NCI-H1092 treated with DMSO at 0.1 percent for 48 hours (cell line): Measurements from ENCODE around the gene GRID2IP.
"Not testable (repeated sequence)": the region's sequence is repeated elsewhere in the genome, so short reads cannot be mapped to it uniquely, and the experiment has no call there.

Experiments used
- DNase-seq: peaks from one replicate; lab custom pipeline; 2025; lab: John Stamatoyannopoulos, UW

GRID2IP gene

DNA sequence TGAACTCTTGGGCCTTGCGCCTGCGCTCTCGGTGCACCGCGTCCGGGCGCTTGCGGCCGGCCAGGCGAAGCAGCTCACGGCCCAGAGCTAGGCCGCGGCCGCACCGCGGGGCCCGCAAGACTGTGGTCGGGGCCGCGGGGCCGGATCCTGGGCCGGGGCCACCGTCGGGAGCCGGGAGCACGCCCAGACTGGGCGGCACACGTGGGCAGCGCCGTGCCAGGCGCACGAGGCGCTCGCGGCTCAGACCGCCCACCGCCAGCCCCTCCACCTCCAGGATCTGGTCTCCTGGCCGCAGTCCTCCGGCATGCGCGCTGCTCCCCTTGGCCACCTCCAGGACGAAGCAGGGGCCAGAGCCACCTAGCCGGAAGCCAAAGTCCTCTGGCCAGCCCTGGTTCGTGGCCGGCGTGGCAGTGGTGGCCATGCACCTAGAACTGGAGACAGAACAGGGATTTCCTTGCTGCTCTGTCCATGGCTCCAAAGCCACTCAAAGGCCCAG, at the start of gene GRID2IP:
TSS of gene GRID2IP (minus strand) at position 446 of the 496 bp plus-strand sequence. CDS start at position 421, 25 bp downstream.
- DNase-seq, result no peak

DNA sequence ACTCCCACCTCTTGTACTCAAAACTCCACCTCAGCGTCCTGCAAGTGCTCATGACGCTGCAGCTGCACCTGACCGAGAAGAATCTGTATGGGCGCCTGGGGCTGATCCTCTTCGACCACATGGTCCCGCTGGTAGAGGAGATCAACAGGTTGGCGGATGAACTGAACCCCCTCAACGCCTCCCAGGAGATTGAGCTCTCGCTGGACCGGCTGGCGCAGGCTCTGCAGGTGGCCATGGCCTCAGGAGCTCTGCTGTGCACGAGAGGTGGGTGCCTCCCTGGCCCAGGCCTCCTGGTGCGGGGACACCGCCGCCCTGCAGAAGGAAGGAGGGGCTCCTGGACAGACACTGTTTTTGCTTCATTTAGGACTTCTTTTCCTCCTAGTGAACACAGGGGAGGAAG, 48.8 kb upstream of the GRID2IP start:
- DNase-seq, result no peak

DNA sequence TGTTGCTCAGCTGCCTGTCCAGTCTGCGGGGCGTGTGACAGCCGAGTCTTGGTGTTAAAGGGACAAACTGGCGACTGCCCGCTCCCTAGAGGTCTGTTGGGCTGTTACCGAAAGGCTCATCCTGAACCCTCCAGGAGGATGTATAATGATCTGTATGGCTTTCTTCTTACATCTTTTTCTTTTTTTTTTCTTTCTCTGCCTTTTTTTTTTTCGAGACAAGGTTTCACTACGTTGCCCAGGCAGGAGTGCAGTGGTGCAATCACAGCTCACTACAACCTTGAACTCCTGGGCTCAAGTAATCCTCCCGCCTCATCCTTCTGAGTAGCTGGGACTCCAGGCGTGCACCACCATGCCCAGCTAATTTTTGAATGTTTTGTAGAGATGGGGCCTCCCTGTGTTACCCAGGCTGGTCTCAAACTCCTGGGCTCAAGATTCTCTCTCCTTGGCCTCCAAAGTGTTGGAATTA, 39.4 kb upstream of the GRID2IP start:
- no peak for DNase-seq

DNA sequence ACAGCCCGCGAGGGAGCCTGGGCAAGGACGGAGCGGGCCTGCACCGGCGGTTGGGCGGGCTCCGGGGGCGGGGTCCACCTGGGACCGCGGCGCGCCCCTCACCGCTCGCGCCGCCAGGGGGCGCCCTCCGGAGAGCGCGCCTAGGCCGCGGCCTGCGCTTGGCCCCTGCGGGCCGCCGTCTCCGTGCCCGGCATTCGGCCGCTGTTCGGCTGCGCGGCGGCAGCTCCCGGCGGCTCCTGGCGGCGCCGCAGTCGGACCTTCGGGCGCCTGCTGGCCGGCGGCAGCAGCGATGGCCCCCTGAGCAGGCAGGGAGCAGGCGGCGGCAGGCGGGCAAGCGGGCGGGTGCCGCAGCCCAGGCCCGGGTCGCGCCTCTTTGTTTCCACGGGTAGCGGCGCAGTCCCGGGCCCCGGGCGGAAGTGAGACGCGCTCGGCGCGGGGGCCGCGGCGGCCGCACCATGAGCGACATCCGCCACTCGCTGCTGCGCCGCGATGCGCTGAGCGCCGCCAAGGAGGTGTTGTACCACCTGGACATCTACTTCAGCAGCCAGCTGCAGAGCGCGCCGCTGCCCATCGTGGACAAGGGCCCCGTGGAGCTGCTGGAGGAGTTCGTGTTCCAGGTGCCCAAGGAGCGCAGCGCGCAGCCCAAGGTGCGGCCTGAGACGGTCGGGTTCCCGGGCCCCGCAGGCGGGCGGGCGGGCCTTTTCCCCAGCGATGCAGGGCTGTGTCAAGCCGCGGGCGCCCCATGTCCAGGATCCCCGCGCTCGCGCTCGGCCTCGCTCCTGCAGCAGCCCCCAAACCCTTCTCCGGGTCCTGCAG, 38.8 kb upstream of the GRID2IP start, which contains the start of gene INTS15:
TSS of gene INTS15 (plus strand) at position 193 of the 816 bp plus-strand sequence. CDS start at position 456, 263 bp downstream.
- DNase-seq, result peak; percentile 77

DNA sequence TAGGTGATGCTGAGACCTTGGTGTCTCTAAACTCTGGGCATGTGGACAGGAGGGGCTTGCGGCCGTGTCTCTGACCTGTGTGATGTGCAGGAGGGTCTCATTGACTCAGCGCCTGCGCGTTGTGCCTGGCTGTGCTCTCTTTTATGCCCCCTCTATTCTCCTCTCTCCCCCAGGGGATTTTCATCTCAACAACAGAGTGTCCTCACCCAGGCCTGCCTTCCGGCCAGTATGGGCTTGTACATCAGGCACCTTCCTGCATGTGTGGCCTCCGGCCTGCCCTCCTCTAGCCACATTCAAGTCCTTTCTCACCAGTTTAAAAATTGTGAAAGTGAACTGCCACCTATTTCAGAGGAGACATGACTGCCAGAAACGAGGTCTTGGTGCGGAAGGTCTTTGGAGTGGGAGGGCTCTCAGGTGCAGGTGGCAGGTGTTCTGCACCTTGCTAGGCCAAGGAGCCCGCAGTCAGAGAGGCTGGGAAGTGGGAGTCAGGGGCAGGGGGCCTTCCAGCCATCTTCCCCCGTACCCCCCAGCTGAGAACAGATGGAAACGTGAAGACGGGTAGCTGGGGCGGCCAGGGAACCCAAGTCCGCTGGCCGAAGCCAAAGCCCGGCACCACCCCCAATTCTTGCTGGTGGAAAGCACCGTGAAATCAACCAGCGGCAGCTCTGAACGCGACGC, 38.0 kb upstream of the GRID2IP start:
- no peak for DNase-seq

DNA sequence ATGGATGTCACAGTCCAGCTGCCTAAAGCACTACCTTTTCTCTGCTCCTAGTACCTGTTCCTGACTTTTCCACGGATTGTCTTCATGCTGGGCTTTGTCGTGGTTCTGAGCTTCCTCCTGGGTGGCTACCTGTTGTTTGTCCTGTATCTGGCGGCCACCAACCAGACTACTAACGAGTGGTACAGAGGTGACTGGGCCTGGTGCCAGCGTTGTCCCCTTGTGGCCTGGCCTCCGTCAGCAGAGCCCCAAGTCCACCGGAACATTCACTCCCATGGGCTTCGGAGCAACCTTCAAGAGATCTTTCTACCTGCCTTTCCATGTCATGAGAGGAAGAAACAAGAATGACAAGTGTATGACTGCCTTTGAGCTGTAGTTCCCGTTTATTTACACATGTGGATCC, 37.3 kb upstream of the GRID2IP start:
- DNase-seq, result no peak

DNA sequence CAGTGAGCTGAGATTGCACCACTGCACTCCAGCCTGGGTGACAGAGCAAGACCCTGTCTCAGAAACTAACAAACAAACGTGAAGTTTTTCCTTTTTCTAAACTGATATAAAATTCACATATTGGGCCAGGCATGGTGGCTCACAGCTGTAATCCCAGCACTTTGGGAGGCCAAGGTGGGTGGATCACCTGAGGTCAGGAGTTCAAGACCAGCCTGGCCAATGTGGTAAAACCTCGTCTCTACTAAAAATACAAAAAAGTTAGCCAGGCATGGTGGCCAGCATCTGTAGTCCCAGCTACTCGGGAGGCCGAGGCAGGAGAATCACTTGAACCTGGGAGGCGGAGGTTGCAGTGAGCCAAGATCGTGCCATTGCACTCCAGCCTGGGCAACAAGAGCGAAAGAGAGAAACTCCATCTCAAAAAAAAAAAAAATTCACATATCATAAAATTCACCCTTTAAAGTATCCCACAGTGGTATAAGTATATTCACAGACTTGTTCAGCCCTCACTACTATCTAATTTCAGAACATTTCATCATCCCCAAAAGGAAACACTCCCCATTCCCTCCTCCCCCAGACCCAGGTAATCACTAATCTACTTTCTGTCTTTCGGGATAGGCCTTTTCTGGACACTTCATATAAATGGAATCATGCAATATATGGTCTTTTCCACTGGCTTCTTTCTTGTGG, 34.6 kb upstream of the GRID2IP start:
- not testable (repeated sequence) for DNase-seq

DNA sequence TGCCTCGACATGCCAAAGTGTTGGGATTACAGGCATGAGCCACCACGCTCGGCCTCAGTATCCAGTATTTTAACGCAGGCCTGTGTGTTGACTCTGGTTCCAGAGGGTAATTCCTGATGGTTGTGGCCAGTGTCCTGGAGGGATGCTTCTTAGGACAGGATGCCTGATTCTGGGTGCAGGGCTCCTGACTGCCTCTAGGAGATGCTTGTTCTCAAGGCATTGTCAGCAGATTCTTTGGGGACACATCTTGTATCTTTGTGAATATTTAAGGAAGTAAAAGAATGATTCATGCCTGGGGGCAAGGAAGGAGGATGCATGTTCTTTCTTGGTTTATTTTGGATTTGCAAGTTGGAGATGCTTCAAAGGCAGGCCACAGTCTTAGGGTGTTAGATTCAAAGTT, 28.2 kb upstream of the GRID2IP start:
- no peak for DNase-seq

DNA sequence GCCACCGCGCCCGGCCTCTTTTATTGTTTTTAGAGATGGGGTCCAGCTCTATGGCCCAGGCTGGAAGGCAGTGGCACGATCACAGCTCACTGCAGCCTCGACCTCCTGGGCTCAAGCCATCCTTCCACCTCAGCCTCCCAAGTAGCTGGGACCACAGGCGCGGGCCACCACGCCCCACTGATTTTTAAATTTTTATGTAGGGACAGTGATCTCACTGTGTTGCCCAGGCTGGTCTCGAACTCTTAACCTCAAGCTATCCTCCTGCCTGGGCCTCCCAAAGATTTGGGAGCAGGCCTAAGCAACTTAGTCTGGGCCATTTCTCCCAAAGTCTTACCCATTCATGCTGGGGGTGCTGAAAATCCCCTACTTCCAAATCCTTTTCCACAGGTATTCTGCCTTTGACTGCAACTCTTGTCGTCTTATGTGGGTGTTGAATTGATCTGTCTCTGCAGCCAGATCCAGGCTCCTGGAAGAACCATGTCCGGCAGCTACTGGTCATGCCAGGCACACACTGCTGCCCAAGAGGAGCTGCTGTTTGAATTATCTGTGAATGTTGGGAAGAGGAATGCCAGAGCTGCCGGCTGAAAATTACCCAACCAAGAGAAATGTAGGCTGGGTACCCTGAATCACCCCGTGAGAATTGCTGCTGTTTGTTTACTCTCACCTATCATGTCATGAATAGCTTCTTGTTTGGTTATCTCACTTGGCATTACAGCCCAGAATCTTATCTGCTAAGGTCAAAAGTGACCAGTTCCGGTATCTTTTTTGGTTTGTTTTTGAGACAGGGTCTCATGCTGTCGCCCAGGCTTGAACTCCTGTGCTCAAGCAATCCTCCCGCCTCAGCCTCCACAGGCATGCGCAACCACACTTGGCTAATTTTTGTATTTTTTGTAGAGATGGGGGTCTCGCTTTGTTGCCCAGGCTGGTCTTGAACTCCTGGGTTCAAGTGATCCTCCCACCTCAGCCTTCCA, 27.1 kb upstream of the GRID2IP start:
- no peak for DNase-seq

DNA sequence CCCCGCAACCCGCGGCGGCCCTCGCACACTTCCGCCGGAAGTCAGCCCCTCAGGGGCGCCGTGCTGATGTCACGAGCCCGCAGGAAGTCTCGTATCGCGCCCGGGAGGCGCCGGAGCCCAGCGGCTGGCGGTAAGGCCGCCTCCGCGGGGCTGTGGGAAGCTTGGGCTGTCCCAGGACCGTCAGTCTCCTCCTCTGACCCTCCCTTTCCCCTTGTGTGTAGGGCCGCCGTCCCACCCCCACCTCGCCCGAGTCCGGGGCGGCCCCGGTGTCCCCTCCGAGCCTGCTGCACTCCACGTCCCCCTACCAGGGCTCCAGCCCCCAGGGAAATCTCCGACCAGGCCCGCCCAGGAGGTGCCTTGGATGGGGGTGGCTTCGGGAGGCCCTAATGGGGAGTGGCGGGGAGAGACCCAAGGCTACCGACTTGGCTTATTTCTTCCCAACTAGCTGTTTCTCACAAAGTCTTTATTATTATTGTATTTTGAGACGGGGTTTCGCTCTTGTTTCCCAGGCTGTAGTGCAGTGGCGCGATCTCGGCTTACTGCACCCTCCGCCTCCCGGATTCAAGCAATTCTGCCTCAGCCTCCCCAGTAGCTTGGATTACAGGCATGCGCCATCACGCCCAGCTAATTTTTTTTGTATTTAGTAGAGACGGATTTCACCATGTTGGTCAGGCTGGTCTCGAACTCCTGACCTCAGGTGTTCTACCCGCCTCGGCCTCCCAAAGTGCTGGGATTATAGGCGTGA, 26.3 kb upstream of the GRID2IP start, which contains the start of gene ZDHHC4:
TSS of gene ZDHHC4 (plus strand) at position 86 of the 745 bp plus-strand sequence. CDS start 3,108 bp downstream, outside the sequence.
- DNase-seq, result peak; percentile 91

DNA sequence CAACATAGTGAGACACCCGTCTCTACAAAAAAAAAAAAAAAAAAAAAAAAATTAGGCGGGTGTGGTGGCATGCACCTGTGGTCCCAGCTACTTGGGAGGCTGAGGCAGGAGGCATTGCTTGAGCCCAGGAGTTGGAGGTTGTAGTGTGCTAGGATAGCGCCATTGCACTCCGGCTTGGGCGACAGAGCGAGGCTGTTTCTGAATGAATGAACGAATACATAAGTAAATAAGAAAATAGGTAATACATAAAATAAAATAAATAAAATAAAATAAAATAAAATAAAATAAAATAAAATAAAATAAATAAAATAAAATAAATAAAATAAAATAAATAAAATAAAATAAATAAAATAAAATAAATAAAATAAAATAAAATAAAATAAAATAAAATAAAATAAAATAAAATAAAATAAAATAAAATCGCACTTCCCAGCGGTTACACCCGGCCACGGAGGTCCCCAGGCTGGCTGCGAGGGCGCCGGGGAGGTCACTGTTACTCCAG, 25.7 kb upstream of the GRID2IP start:
- DNase-seq, result peak; percentile 10

DNA sequence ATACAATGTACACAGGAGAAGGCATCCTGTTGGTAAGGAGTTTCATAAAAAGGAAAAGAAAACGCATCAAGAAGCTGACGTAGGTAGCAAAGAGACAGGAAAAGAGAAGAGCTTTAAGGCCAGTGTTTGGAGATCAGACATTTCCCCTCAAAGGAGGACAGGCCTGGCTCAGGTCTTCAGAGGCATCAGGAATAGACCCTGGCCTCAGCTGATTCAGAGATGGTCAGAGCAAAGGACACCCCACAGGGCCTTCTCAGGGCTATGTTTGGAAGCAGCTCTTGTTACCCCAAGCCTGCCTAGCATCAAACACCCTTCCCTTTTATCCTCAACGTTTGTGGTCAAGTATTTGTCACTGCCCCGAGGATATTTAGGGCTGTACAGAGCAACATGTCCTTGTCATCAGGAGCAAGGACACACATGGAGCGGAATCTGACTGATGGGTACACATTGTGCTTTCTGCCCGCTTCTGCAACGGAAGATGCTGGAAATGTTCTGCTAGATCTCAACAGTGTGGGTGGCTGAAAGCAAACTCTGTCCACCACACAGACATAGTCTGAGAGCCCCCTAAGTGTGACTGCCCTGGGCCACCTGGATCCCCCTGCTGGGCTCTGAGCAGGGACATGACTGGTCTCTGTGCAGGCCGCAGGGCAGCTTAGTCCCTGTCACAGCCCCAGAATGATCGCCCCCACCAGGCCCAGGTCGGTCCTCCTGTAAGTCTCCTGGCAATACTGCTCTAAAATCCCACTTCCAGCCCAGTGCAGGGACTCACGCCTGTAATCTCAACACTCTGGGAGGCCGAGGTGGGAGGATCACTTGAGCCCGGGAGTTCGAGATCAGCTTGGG, 25.0 kb upstream of the GRID2IP start:
- DNase-seq, result peak; percentile 10

DNA sequence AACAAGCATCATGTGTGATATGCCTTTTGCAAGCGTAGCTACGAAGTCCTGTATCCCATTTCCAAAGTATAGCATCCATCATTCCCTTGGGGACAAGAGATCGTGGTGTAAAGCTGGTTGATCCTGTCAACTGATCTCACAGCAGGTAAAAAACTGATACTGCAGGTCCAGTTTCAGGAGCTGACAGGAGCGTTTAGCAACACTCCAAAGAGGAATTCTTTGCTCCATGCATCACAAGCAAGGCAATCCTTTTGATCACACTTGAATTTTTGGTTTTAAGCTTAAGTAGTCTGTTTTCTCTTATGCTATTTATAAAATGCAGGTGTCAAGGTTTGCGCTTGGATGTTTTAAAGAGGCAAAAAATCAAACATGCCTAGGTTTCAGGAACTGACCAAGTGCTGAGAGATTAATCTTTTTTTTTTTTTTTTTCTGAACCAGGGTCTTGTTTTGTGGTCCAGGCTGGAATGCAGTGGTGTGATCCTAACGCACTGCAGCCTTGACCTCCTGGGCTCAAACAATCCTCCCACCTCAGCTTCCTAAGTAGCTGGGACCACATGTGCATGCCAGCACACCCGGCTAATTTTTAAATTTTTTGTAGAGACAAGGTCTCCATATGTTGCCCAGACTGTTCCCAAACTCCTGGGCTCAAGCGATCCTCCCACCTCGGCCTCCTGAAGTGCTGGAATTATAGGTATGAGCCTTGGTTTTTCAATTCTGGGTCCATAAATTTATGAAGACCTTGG, 24.2 kb upstream of the GRID2IP start:
- no peak for DNase-seq

DNA sequence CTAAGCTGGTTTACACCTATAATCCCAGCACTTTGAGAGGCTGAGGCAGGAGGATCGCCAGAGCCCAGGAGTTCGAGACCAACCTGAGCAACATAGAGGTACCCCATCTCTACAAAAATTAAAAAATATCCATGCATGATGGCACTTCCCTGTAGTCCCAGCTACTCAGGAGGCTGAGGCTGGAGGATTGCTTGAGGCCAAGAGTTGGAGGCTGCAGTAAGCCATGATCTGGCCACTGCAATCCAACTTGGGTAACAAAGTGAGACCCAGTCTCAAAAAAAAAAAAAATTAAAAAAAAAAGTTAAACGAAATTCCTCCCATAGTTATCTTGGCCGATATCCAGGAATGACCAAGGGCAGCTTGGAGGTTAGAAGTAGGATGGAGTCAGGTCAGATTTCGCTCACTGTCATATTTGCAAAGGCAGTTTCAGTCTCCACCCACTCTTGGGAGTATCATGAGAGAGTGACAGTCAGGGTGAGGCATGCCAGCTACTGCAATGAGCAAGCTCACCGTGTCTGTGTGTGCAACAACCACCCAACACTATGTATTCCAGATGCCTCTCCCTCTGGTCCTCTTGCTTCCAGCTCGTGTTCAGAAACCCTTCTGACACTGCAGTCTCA, 20.0 kb upstream of the GRID2IP start:
- DNase-seq, result no peak

DNA sequence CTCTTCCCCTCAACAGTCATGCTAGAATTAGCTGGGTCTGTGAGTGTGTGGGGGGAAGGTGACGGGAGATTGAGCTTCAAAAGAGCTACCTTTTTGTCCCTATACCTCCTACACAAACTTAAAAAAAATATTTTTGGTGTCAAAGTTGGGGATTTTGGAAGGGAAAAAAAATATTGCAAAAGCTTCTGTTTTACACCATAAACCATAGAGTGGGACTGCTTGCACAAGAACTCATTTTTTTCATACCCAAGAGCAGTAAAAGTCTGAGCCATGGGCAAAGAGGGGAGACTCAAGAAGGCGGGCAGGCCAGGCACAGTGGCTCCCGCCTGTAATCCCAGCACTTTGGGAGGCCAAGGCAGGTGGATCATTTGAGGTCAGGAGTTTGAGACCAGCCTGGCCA, 16.6 kb upstream of the GRID2IP start:
- no peak for DNase-seq

DNA sequence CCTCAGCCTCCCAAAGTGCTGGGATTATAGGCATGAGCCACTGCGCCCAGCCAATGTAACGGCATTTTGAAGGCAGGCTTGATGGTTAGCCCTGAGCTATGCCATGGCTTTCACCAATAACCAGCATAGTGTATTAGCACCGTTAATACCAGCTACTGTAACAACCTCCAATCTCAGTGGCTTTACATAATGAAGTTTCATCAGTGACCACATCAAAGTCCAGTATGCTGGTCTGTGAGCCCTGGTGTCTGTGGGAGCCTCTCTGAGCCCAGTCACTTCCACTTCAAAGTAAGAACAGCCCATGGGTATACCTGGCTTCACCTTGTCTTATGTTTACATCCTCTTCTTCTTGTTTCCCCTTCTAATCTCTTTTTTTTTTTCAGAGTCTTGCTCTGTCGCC, 14.4 kb upstream of the GRID2IP start:
- no peak for DNase-seq

DNA sequence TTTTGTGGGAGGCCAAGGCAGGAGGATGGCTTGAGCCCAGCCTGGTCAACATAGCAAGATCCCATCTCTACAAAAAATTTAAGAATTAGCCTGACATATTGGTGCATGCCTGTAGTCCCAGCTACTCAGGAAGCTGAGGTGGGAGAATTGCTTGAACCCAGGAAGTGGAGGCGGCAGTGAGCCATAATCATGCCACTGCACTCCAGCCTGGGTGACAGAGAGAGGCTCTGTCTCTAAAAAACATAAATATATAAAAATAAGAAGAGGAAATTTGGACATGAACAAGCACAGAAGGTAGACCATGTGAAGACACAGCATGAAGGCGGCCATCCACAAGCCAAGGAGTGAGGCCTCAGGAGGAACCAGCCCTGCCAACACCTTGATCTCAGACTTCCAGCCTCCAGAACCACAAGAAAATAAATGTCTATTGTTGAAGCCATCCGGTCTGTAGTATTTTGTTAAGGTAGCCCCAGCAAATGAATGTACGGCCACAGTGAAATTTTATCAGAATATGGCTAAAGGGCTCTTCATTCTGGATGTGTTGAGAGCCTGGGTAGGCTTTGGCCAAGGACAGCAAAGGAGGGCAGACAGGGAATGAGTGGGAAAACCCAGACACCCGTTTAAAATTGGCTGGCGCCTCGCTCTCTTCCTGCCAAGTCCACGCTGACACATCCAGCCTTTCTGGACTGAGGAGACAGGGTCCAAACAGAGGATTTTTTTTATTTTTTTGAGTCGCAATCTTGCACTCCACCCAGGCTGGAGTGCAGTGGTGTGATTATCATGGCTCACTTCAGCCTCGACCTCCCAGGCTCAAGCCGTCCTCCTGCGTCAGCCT, 12.9 kb upstream of the GRID2IP start:
- no peak for DNase-seq
